Neural progenitor cell (in vitro differentiated cells): ENCODE measurements around the gene SIX1. TPM values are rescaled to one million over a fixed set of nuclear protein-coding genes. Genes with fewer than 3 reads are reported as not detected.

Source experiments
- DNase-seq: peaks from one replicate; pipeline ENCODE4 v3.0.0-alpha.2; 2016; ENCODE audit warnings: low spot score
- H2AFZ ChIP-seq: fragments of 200-600 bp; sonication (generic); replicated peaks from 2 replicates; pipeline ENCODE4 v1.6.1; 2016; ENCODE audit warnings: antibody characterized with exemption
- H3F3A ChIP-seq: fragments of 200-600 bp; sonication (generic); 2 replicates; pipeline ENCODE4 v1.6.1; 2016; ENCODE audit warnings: antibody characterized with exemption, low read depth
- H3K27ac ChIP-seq: fragments of 200-600 bp; sonication (generic); 2 replicates; pipeline ENCODE4 v1.5.1; 2016; ENCODE audit warnings: mild to moderate bottlenecking
- H3K27me3 ChIP-seq: fragments of 200-600 bp; sonication (generic); 2 replicates; pipeline ENCODE4 v1.6.1; 2016; ENCODE audit warnings: mild to moderate bottlenecking, moderate library complexity
- H3K36me3 ChIP-seq: fragments of 200-600 bp; sonication (generic); 2 replicates; pipeline ENCODE4 v1.5.1; 2016
- H3K4me1 ChIP-seq: fragments of 200-600 bp; sonication (generic); 2 replicates; pipeline ENCODE4 v1.6.1; 2016; ENCODE audit warnings: mixed run types
- H3K4me2 ChIP-seq: fragments of 200-600 bp; sonication (generic); 2 replicates; pipeline ENCODE4 v1.6.1; 2016
- H3K4me3 ChIP-seq: fragments of 200-600 bp; sonication (generic); 2 replicates; pipeline ENCODE4 v1.5.1; 2016
- H3K79me2 ChIP-seq: fragments of 200-600 bp; sonication (generic); 2 replicates; pipeline ENCODE4 v1.6.1; 2016; ENCODE audit warnings: low read depth
- H3K9ac ChIP-seq: fragments of 200-600 bp; sonication (generic); 2 replicates; pipeline ENCODE4 v1.6.1; 2016
- H3K9me3 ChIP-seq: fragments of 200-600 bp; sonication (generic); 2 replicates; pipeline ENCODE4 v1.5.1; 2016; ENCODE audit warnings: low read depth
- H4K20me1 ChIP-seq: fragments of 200-600 bp; sonication (generic); 2 replicates; pipeline ENCODE4 v1.6.1; 2016; ENCODE audit warnings: low read depth
- H3K27ac Mint-ChIP-seq: 3 replicates; pipeline ENCODE4 v1.8.0; 2021; ENCODE audit warnings: mixed read lengths
- H3K27me3 Mint-ChIP-seq: 2 replicates; pipeline ENCODE4 v1.8.0; 2022; ENCODE audit warnings: low read depth, mild to moderate bottlenecking, inconsistent platforms, moderate library complexity, mixed read lengths; ENCODE audit not compliant: insufficient read depth
- H3K36me3 Mint-ChIP-seq: 3 replicates; pipeline ENCODE4 v1.8.0; 2021; ENCODE audit warnings: mixed read lengths
- H3K4me1 Mint-ChIP-seq: 3 replicates; pipeline ENCODE4 v1.8.0; 2021; ENCODE audit warnings: mixed read lengths
- H3K4me3 Mint-ChIP-seq: 3 replicates; pipeline ENCODE4 v1.8.0; 2021; ENCODE audit warnings: mild to moderate bottlenecking, moderate library complexity, mixed read lengths
- H3K9me3 Mint-ChIP-seq: 3 replicates; pipeline ENCODE4 v1.8.0; 2020; ENCODE audit warnings: mixed read lengths
- CTCF ChIP-seq: fragments of 200-600 bp; sonication (generic); IDR thresholded peaks from 2 replicates; pipeline ENCODE4 v1.5.1; 2017; ENCODE audit warnings: antibody characterized with exemption, mild to moderate bottlenecking
- EZH2 ChIP-seq: fragments of 200-600 bp; sonication (generic); IDR thresholded peaks from 2 replicates; pipeline ENCODE4 v1.6.1; 2017; ENCODE audit warnings: antibody characterized with exemption, mild to moderate bottlenecking, moderate library complexity
- EZH2phosphoT487 ChIP-seq: fragments of 200-600 bp; sonication (generic); IDR thresholded peaks from 2 replicates; pipeline ENCODE4 v1.6.1; 2017; ENCODE audit warnings: antibody characterized with exemption
- total RNA-seq: library from RNA; depleted of rRNA; stranded (reverse); fragments of >200 nt; gene quantifications from 2 replicates; pipeline ENCODE4 v1.2.3, GENCODE V29; 2015; ENCODE audit warnings: low replicate concordance

SIX1 gene
- total RNA-seq, 1 donor from 2014 or later: not detected

- H3K27me3 ChIP-seq: no peaks in the 10 kb centered on the region
- TF ChIP-seq EZH2 (no peak), EZH2phosphoT487 (no peak), CTCF (no peak)
- no peaks in the 10 kb centered on the region for H3K36me3 ChIP-seq
- H3K36me3 Mint-ChIP-seq: no peaks in the 10 kb centered on the region
- H3F3A ChIP-seq: no peaks in the 10 kb centered on the region
- H3K4me3 ChIP-seq: no peak overlapping the region
- no peak for DNase-seq
- H3K4me2 ChIP-seq: no peak overlapping the region
- H2AFZ ChIP-seq: no peak overlapping the region
- H3K9me3 ChIP-seq: no peaks in the 10 kb centered on the region
- H3K4me1 ChIP-seq: no peaks in the 10 kb centered on the region
- no peaks in the 10 kb centered on the region for H4K20me1 ChIP-seq
- no peaks in the 10 kb centered on the region for H3K79me2 ChIP-seq
- no peak overlapping the region for H3K9ac ChIP-seq
- H3K4me3 Mint-ChIP-seq: no peak overlapping the region
- peaks cover 4% of the 10 kb centered on the region for H3K9me3 Mint-ChIP-seq
- H3K27ac ChIP-seq: no peak overlapping the region
- no peaks in the 10 kb centered on the region for H3K27me3 Mint-ChIP-seq
- no peaks in the 10 kb centered on the region for H3K4me1 Mint-ChIP-seq
- H3K27ac Mint-ChIP-seq: no peak overlapping the region
Observed at GRCh38 chr14:60602291-60602690, 47.0 kb downstream of the SIX1 start.

- Mint-ChIP-seq H3K4me1 (no peaks in the 10 kb centered on the region), H3K27me3 (no peaks in the 10 kb centered on the region), H3K36me3 (no peaks in the 10 kb centered on the region), H3K27ac (no peak overlapping the region), H3K4me3 (no peak overlapping the region), H3K9me3 (no peaks in the 10 kb centered on the region)
- Histone ChIP-seq H4K20me1 (no peaks in the 10 kb centered on the region), H3K4me1 (no peaks in the 10 kb centered on the region), H2AFZ (no peak overlapping the region), H3K27me3 (no peaks in the 10 kb centered on the region), H3K9me3 (no peaks in the 10 kb centered on the region), H3K27ac (no peak overlapping the region), H3K4me3 (no peak overlapping the region), H3K4me2 (no peak overlapping the region), H3F3A (no peaks in the 10 kb centered on the region), H3K9ac (no peak overlapping the region), H3K36me3 (no peaks in the 10 kb centered on the region), H3K79me2 (no peaks in the 10 kb centered on the region)
- TF ChIP-seq CTCF (no peak), EZH2phosphoT487 (no peak), EZH2 (no peak)
- no peak for DNase-seq
Observed at GRCh38 chr14:60599727-60600126, 49.5 kb downstream of the SIX1 start.

GRCh38 chr14:60596139-60596538, 53.1 kb downstream of the SIX1 start:
- H3K27ac ChIP-seq: no peak overlapping the region

More at GRCh38 chr14:60596139-60596538, 53.1 kb downstream of the SIX1 start:
- no peak overlapping the region for H3K27ac Mint-ChIP-seq
- Histone ChIP-seq H3F3A (no peaks in the 10 kb centered on the region), H3K36me3 (no peaks in the 10 kb centered on the region), H2AFZ (no peak overlapping the region), H3K9me3 (no peaks in the 10 kb centered on the region), H3K4me3 (no peak overlapping the region), H3K4me2 (no peak overlapping the region), H4K20me1 (no peaks in the 10 kb centered on the region), H3K4me1 (no peaks in the 10 kb centered on the region), H3K79me2 (no peaks in the 10 kb centered on the region), H3K27me3 (no peaks in the 10 kb centered on the region), H3K9ac (no peak overlapping the region)
- H3K27me3 Mint-ChIP-seq: no peaks in the 10 kb centered on the region
- H3K4me3 Mint-ChIP-seq: no peak overlapping the region
- TF ChIP-seq EZH2 (no peak), EZH2phosphoT487 (no peak), CTCF (no peak)
- no peaks in the 10 kb centered on the region for H3K9me3 Mint-ChIP-seq
- no peaks in the 10 kb centered on the region for H3K36me3 Mint-ChIP-seq
- H3K4me1 Mint-ChIP-seq: peaks cover 6% of the 10 kb centered on the region
- no peak for DNase-seq
